ENCODE results near the gene PHACTR4. TPM values are rescaled to one million over a fixed set of nuclear protein-coding genes. Genes with fewer than 3 reads are reported as not detected.

The PHACTR4 gene
- total and polyA plus RNA-seq, 2 of the 8 experiments (the other 6 are each of a cell fraction or from before 2014, with no cell fraction given): 23.7 to 57.8 TPM

- Histone ChIP-seq H3K79me2 (ENCODE audit: control insufficient read depth in 1 of 2, insufficient read depth in 2 of 2, low read length in 2 of 2) (no peaks in the 10 kb centered on the region), H4K5ac (ENCODE audit: insufficient read length, low read depth, low read length) (no peak overlapping the region), H3K9ac (replicated peaks in 1 of 4; ENCODE audit: extremely low read depth in 1 of 4, low read depth in 3 of 4, low read length in 3 of 4) (no peak overlapping the region), H3K27me3 (replicated peaks in 1 of 4; ENCODE audit: control insufficient read depth in 3 of 4, extremely low read depth in 1 of 4, insufficient read depth in 3 of 4, low read length in 3 of 4) (no peaks in the 10 kb centered on the region), H2BK5ac (ENCODE audit: low read depth, low read length) (no peak overlapping the region), H3K56ac (replicated peaks; ENCODE audit: insufficient read length, low read depth, low read length) (no peak overlapping the region), H3K36me3 (ENCODE audit: control insufficient read depth in 2 of 4, insufficient read depth in 4 of 4, low read length in 3 of 4) (peaks cover 10 to 23% (median 21%) of the 10 kb centered on the region in 4 experiments), H3K4me2 (ENCODE audit: insufficient read depth in 1 of 2, low read depth in 2 of 2, low read length in 2 of 2) (no peak overlapping the region), H3K14ac (ENCODE audit: insufficient read length) (no peak overlapping the region), H2AFZ (ENCODE audit: low read length) (no peak overlapping the region), H2BK120ac (replicated peaks; ENCODE audit: low read depth, low read length) (no peak overlapping the region), H2AK5ac (ENCODE audit: low read depth, low read length) (no peak overlapping the region), H3K27ac (ENCODE audit: low read depth, low read length) (no peak overlapping the region), H3K4me1 (replicated peaks in 1 of 4; ENCODE audit: control insufficient read depth in 3 of 4, insufficient read depth in 4 of 4, low read length in 3 of 4) (no peaks in the 10 kb centered on the region), H3K4ac (replicated peaks; ENCODE audit: insufficient read length, low read depth, low read length) (no peak overlapping the region), H3K79me1 (ENCODE audit: low read depth, low read length) (no peaks in the 10 kb centered on the region), H4K91ac (replicated peaks; ENCODE audit: insufficient read length, low read length) (no peak overlapping the region), H2BK20ac (ENCODE audit: low read length) (no peak overlapping the region), H3K23me2 (ENCODE audit: low read depth, low read length) (no peaks in the 10 kb centered on the region), H3K4me3 (ENCODE audit: extremely low read depth in 1 of 4, insufficient read depth in 2 of 4, low read depth in 3 of 4, low read length in 4 of 4) (no peak overlapping the region), H3K9me3 (ENCODE audit: insufficient read depth in 2 of 2, low read depth in 1 of 2, low read length in 1 of 2) (no peaks in the 10 kb centered on the region), H3K18ac (ENCODE audit: extremely low read depth, low read length) (no peak overlapping the region), H2BK12ac (ENCODE audit: low read depth, low read length) (no peak overlapping the region), H4K20me1 (replicated peaks in 1 of 2; ENCODE audit: control insufficient read depth in 1 of 2, insufficient read depth in 2 of 2, low read length in 2 of 2) (peaks cover 0 to 2% of the 10 kb centered on the region in 2 experiments), H2BK15ac (ENCODE audit: low read length) (no peak overlapping the region), H4K8ac (ENCODE audit: extremely low read depth, insufficient read depth, low read length) (no peak overlapping the region), H3K23ac (ENCODE audit: insufficient read length) (no peak overlapping the region)
- no peak for FAIRE-seq
- CTCF ChIA-PET (ENCODE audit: partially characterized antibody): interaction anchor here (0.5 to 1.9 kb wide), 4 partner anchors 8 to 110 kb away, joined by 3 to 7 read pairs (median 4); no protein-coding TSS in a partner anchor
- POLR2A ChIA-PET (ENCODE audit: partially characterized antibody): interaction anchor here (3.5 kb wide), 1 partner anchor 40 kb away, joined by 17 read pairs; no protein-coding TSS in a partner anchor
- DNase-seq (ENCODE audit: low read depth in 1 of 2, low spot score in 2 of 2): no peak
- WGBS, 2 experiments (ENCODE audit: extremely low coverage in 1 of 2, insufficient coverage in 1 of 2, insufficient read length in 1 of 2, insufficient replicate concordance in 2 of 2, low coverage in 1 of 2, low lambda C conversion rate in 2 of 2, missing lambda C conversion rate in 1 of 2): 82% methylated on average over 2 of the region's 2 CpGs; no CpG with 5 or more reads in 1 of the 2 experiments
- TF ChIP-seq USF2 (IDR thresholded peaks at IDR 0.05; ENCODE audit: low read length) (no peak), GTF2F1 (IDR thresholded peaks at IDR 0.05; ENCODE audit: borderline replicate concordance, low read depth, low read length) (no peak), EGR1 (IDR thresholded peaks at IDR 0.05; ENCODE audit: borderline replicate concordance, low read depth, low read length) (no peak), NRF1 (IDR thresholded peaks at IDR 0.05; ENCODE audit: low read depth, low read length) (no peak), GABPA (IDR thresholded peaks at IDR 0.05; ENCODE audit: borderline replicate concordance, insufficient read depth, low read length) (no peak), SIN3A (conservative IDR thresholded peaks at IDR 0.05 in 1 of 2, IDR thresholded peaks at IDR 0.05 in 1 of 2; ENCODE audit: low read depth in 1 of 2, low read length in 2 of 2) (no peak), RFX5 (IDR thresholded peaks at IDR 0.05; ENCODE audit: borderline replicate concordance, low read depth, low read length) (no peak), RXRA (IDR thresholded peaks at IDR 0.05; ENCODE audit: insufficient read depth, low read depth, low read length) (no peak), BACH1 (IDR thresholded peaks at IDR 0.05; ENCODE audit: low read length) (no peak), TAF1 (IDR thresholded peaks at IDR 0.05; ENCODE audit: low read depth, low read length) (no peak), RAD21 (IDR thresholded peaks at IDR 0.05 in 1 of 2, conservative IDR thresholded peaks at IDR 0.05 in 1 of 2; ENCODE audit: low read depth in 2 of 2, low read length in 2 of 2) (no peak), SRF (IDR thresholded peaks at IDR 0.05; ENCODE audit: low read depth, low read length) (no peak), SAP30 (IDR thresholded peaks at IDR 0.05; ENCODE audit: insufficient read depth, insufficient replicate concordance, low read length) (no peak)
Observed at GRCh38 chr1:28470146-28470545, 100.6 kb downstream of the PHACTR4 start.

All from H1 (cell line).